A549 treated with RU486 at 1 μM for 4 hours (cell line): ENCODE data around the gene CLDN7. TPM values are rescaled to one million over a fixed set of nuclear protein-coding genes. Genes with fewer than 3 reads are reported as not detected.

Experiments used
- total RNA-seq: library from RNA; stranded (reverse); fragments of 200-300 nt; extraction: Qiagen RNA extraction; gene quantifications from 5 replicates; pipeline ENCODE4 v1.2.3, GENCODE V29; 2022; ENCODE audit warnings: low read depth

Gene CLDN7
- total RNA-seq: 0.57 to 1.5 TPM (median 0.71 TPM) in 5 replicates

DNA sequence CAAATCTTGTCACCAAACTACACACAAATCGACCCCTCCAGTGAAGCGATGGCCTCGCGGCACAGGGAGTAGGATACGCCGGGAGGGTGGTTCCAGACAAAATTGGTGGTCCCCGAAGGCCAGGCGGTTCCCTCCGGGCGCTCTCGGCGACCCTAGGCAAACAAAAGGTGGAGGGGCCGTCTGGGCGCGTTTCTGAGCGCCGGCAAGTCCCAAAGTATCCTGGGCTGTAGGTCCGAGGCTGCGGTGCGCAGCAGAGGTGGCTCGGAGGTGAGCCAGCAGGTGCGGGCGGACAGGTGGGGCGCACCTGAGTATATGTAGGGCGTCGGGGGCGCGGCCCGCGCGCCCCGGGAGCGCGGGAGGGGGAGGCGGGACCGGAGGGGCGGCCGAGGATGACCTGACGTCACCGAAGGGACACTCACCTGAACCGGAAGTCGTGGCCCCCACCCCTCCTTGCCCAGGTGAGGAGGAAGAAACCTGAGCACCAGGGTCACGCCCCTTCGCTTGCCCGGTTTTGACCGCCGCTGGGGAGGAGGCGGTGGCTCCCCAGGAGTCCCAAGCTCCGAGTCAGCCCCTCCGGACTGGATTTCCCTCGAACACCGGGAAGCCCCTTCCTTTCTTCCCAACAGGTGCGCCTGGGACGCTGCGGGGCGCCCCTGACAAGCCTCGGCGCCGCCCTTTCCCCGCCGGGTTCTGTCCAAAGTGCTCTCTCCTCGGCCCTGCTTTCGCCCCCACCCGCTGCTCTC, at the start of gene CLDN7:
TSS of gene CLDN7 (minus strand) at position 287 of the 743 bp plus-strand sequence. CDS start 435 bp downstream, outside the sequence.

GRCh38 chr17:7306911-7307685, 44.8 kb upstream of the CLDN7 start, which contains the start of gene EIF5A:
TSS of gene EIF5A (plus strand) at chr17:7307628. CDS start at chr17:7309636, 2,008 bp downstream.

GRCh38 chr17:7294614-7295153, 32.4 kb upstream of the CLDN7 start, which contains the start of gene YBX2:
TSS of gene YBX2 (minus strand) at chr17:7294639. CDS start at chr17:7294500, 139 bp downstream.

GRCh38 chr17:7281074-7281952, 19.0 kb upstream of the CLDN7 start, which contains the start of gene SLC2A4:
TSS of gene SLC2A4 (plus strand) at chr17:7281718. CDS start at chr17:7281935, 217 bp downstream.

GRCh38 chr17:7252176-7253043, 9.9 kb downstream of the CLDN7 start, which contains the start of gene ELP5:
TSS of gene ELP5 (plus strand) at chr17:7252215. CDS start at chr17:7252551, 336 bp downstream.

DNA sequence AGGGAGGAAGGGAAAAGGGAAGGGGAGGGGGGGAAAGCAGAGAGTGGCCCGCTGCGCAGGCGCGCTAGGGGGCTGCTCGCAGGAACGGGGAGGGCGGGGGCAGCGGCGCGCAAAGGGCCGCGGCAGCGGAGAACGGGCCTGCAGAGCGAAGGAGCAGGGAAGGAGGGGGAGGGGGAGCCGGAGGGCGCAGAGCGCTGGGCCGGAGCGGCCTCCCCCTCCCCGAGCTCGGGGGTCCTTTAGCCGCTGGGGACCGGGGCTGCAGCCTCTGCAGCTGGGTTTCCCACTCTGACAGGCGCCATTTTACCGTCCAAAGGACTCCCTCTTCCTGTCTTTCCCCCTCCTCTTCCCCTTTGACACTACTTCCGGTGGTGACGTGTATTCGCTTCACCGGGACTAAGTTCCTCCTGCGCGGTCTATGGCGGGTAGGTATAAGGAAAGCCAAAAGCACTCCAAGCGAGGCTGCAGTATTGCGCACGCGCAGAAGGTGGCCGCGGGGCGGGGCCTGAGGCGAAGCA, 10.6 kb downstream of the CLDN7 start, which contains the start of gene CTDNEP1:
TSS of gene CTDNEP1 (minus strand) at position 74 of the 515 bp plus-strand sequence. CDS start 438 bp downstream, outside the sequence.

GRCh38 chr17:7241783-7242716, 20.2 kb downstream of the CLDN7 start, which contains the start of gene GABARAP:
TSS of gene GABARAP (minus strand) at chr17:7242449. CDS start at chr17:7242330, 119 bp downstream.

GRCh38 chr17:7239091-7240027, 22.9 kb downstream of the CLDN7 start, which contains the start of gene PHF23:
TSS of gene PHF23 (minus strand) at chr17:7239457. CDS start at chr17:7239279, 178 bp downstream.

GRCh38 chr17:7234083-7234951, 28.0 kb downstream of the CLDN7 start, which contains the start of gene DVL2:
TSS of gene DVL2 (minus strand) at chr17:7234517. CDS start at chr17:7234262, 255 bp downstream.

DNA sequence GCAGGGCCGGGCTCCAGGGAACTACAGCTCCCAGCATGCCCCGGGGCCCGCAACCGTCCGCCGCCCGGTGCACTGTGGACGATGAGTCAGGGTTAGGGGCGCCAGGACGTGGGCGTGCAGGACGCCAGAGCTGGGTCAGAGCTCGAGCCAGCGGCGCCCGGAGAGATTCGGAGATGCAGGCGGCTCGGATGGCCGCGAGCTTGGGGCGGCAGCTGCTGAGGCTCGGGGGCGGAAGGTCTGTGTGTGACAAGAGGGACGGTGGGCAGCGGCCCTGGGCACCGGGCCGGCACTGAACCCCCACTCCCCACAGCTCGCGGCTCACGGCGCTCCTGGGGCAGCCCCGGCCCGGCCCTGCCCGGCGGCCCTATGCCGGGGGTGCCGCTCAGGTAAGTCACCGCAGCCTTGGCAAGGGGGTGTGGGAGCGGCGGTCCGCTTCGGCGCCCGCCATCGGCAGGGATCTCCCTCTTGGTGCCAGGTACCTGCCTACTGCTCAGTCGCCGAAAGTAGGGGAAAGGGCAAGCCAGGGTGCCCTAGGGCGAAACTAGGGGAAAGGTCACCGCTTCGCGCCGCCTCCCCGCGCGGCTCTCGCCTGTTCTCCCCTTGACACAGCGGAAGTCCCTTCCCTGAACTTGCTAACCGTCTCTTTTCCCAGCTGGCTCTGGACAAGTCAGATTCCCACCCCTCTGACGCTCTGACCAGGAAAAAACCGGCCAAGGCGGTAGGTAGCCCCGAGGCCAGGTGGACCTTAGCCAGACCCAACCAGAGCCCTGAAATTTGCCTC, 42.3 kb downstream of the CLDN7 start, which contains the start of the genes ACADVL and DLG4:
TSS of gene ACADVL (plus strand) at position 127 of the 781 bp plus-strand sequence. CDS start at position 174, 47 bp downstream.
TSS of gene DLG4 (minus strand) at position 25 of the 781 bp plus-strand sequence.

Other genes with a start within 250 kb of the CLDN7 start
- gene RNASEK, start 249.9 kb downstream of the CLDN7 start, total RNA-seq: 458 to 548 TPM (median 474 TPM) in 5 replicates
- gene BCL6B, start 239.4 kb downstream of the CLDN7 start, total RNA-seq: 0.09 TPM in 1 of 5 replicates, not detected in the others
- gene SLC16A13, start 226.5 kb downstream of the CLDN7 start, total RNA-seq: 8.8 to 12.1 TPM (median 10.0 TPM) in 5 replicates
- gene SLC16A11, start 218.4 kb downstream of the CLDN7 start, total RNA-seq: not detected in 5 replicates
- not detected in 5 replicates for gene CLEC10A, start 182.2 kb downstream of the CLDN7 start, total RNA-seq
- gene ASGR2, start 147.7 kb downstream of the CLDN7 start, total RNA-seq: 0.36 TPM in 1 of 5 replicates, not detected in the others
- gene ASGR1, start 83.1 kb downstream of the CLDN7 start, total RNA-seq: 1.0 to 1.5 TPM (median 1.3 TPM) in 5 replicates
- 7.2 to 10.7 TPM (median 8.9 TPM) in 5 replicates for gene DLG4, start 42.6 kb downstream of the CLDN7 start, total RNA-seq
- gene ACADVL, start 42.5 kb downstream of the CLDN7 start, total RNA-seq: 373 to 531 TPM (median 506 TPM) in 5 replicates
- 26.1 to 39.5 TPM (median 37.0 TPM) in 5 replicates for gene DVL2, start 28.0 kb downstream of the CLDN7 start, total RNA-seq
- gene PHF23, start 23.0 kb downstream of the CLDN7 start, total RNA-seq: 82.3 to 110 TPM (median 92.2 TPM) in 5 replicates
- gene GABARAP, start 20.0 kb downstream of the CLDN7 start, total RNA-seq: 678 to 759 TPM (median 700 TPM) in 5 replicates
- 210 to 241 TPM (median 229 TPM) in 5 replicates for gene CTDNEP1, start 10.7 kb downstream of the CLDN7 start, total RNA-seq
- 110 to 138 TPM (median 124 TPM) in 5 replicates for gene ELP5, start 10.3 kb downstream of the CLDN7 start, total RNA-seq
- 0.07 to 0.29 TPM (median 0.17 TPM) in 5 replicates for gene SLC2A4, start 19.2 kb upstream of the CLDN7 start, total RNA-seq
- gene YBX2, start 32.2 kb upstream of the CLDN7 start, total RNA-seq: 0.32 to 0.80 TPM (median 0.41 TPM) in 5 replicates
- gene EIF5A, start 45.1 kb upstream of the CLDN7 start, total RNA-seq: 1,703 to 1,867 TPM (median 1,727 TPM) in 5 replicates
- gene GPS2, start 52.9 kb upstream of the CLDN7 start, total RNA-seq: 86.5 to 109 TPM (median 99.7 TPM) in 5 replicates
- 21.8 to 31.5 TPM (median 27.2 TPM) in 5 replicates for gene NEURL4, start 66.9 kb upstream of the CLDN7 start, total RNA-seq
- 0.74 to 8.9 TPM (median 4.6 TPM) in 5 replicates for gene ACAP1, start 74.1 kb upstream of the CLDN7 start, total RNA-seq
- 10.7 to 15.4 TPM (median 12.9 TPM) in 5 replicates for gene KCTD11, start 89.7 kb upstream of the CLDN7 start, total RNA-seq
- not detected in 5 replicates for gene TMEM95, start 92.7 kb upstream of the CLDN7 start, total RNA-seq
- gene TNK1, start 118.6 kb upstream of the CLDN7 start, total RNA-seq: 1.5 to 2.1 TPM (median 1.9 TPM) in 5 replicates
- gene PLSCR3, start 132.0 kb upstream of the CLDN7 start, total RNA-seq: 35.0 to 47.4 TPM (median 36.8 TPM) in 5 replicates
- gene TMEM256, start 141.6 kb upstream of the CLDN7 start, total RNA-seq: 183 to 235 TPM (median 214 TPM) in 5 replicates
- 13.0 to 21.8 TPM (median 16.6 TPM) in 5 replicates for gene NLGN2, start 145.4 kb upstream of the CLDN7 start, total RNA-seq
- gene SPEM1, start 157.8 kb upstream of the CLDN7 start, total RNA-seq: not detected in 5 replicates
- gene SPEM2, start 163.1 kb upstream of the CLDN7 start, total RNA-seq: 0.08 TPM in 1 of 5 replicates, not detected in the others
- gene SPEM3, start 166.4 kb upstream of the CLDN7 start, total RNA-seq: not detected in 5 replicates
- gene TMEM102, start 173.0 kb upstream of the CLDN7 start, total RNA-seq: 8.7 to 15.2 TPM (median 12.6 TPM) in 5 replicates
- gene FGF11, start 177.0 kb upstream of the CLDN7 start, total RNA-seq: 0.74 to 1.4 TPM (median 1.2 TPM) in 5 replicates
- 5.7 to 8.0 TPM (median 7.2 TPM) in 5 replicates for gene CHRNB1, start 182.6 kb upstream of the CLDN7 start, total RNA-seq
- gene ZBTB4, start 217.2 kb upstream of the CLDN7 start, total RNA-seq: 17.8 to 24.3 TPM (median 22.7 TPM) in 5 replicates
- gene SLC35G6, start 219.0 kb upstream of the CLDN7 start, total RNA-seq: not detected in 5 replicates
- gene POLR2A, start 221.9 kb upstream of the CLDN7 start, total RNA-seq: 62.1 to 84.5 TPM (median 77.7 TPM) in 5 replicates